WTC11 (cell line): Measurements from ENCODE around the gene REST. TPM values are rescaled to one million over a fixed set of nuclear protein-coding genes. Genes with fewer than 3 reads are reported as not detected.

Experiments
- ATAC-seq: fragments of 200-7000 bp; cut with Tn5 transposase; 2 replicates; pipeline ENCODE4 v1.10.0; 2021; ENCODE audit warnings: mild to moderate bottlenecking, moderate library complexity
- CTCF ChIA-PET: fragments of 300-600 bp; sonication (Branson Sonifier 250); formaldehyde crosslinking; loops from one replicate; lab custom pipeline; 2021; ENCODE audit warnings: antibody characterized with exemption; lab: Charles Lee
- POLR2A ChIA-PET: fragments of 350-600 bp; sonication (Branson Sonifier 250); formaldehyde crosslinking; loops from one replicate; lab custom pipeline; 2021; ENCODE audit warnings: antibody characterized with exemption; lab: Charles Lee
- DNase-seq: peaks from one replicate; pipeline ENCODE4 v3.0.0; 2021; ENCODE audit warnings: low spot score
- H3K27ac Mint-ChIP-seq: 2 replicates; pipeline ENCODE4 v1.8.0; 2021; ENCODE audit warnings: mixed read lengths
- H3K27me3 Mint-ChIP-seq: 2 replicates; pipeline ENCODE4 v1.8.0; 2021; ENCODE audit warnings: low read depth, mild to moderate bottlenecking, moderate library complexity, mixed read lengths
- H3K36me3 Mint-ChIP-seq: 2 replicates; pipeline ENCODE4 v1.8.0; 2021; ENCODE audit warnings: mixed read lengths
- H3K4me1 Mint-ChIP-seq: 2 replicates; pipeline ENCODE4 v1.8.0; 2022; ENCODE audit warnings: mixed read lengths
- H3K4me3 Mint-ChIP-seq: 2 replicates; pipeline ENCODE4 v1.8.0; 2021; ENCODE audit warnings: mild to moderate bottlenecking, moderate library complexity, mixed read lengths
- H3K9me3 Mint-ChIP-seq: 2 replicates; pipeline ENCODE4 v1.8.0; 2021; ENCODE audit warnings: mixed read lengths
- ATF3 ChIP-seq: sonication (generic); formaldehyde crosslinking; conservative IDR thresholded peaks from 2 replicates; pipeline ENCODE4 v1.8.1; 2022; ENCODE audit warnings: mild to moderate bottlenecking, missing genetic modification reagents
- CDX4 ChIP-seq: fragments of 250-450 bp; sonication (Bioruptor Pico); IDR thresholded peaks from 2 replicates; pipeline ENCODE4 v1.9.0; 2021; ENCODE audit warnings: moderate library complexity, mild to moderate bottlenecking, inconsistent platforms, borderline replicate concordance
- CREB1 ChIP-seq: sonication (generic); formaldehyde crosslinking; IDR thresholded peaks from 2 replicates; pipeline ENCODE4 v1.8.0; 2023; ENCODE audit warnings: mild to moderate bottlenecking, missing genetic modification reagents
- CREM ChIP-seq: sonication (generic); formaldehyde crosslinking; IDR thresholded peaks from 2 replicates; pipeline ENCODE4 v1.8.1; 2022; ENCODE audit warnings: mild to moderate bottlenecking, missing genetic modification reagents, moderate library complexity
- CTCF ChIP-seq: fragments of 200-600 bp; IDR thresholded peaks from 2 replicates; pipeline ENCODE4 v1.8.0; 2022; ENCODE audit warnings: antibody characterized with exemption
- ERG ChIP-seq: fragments of 250-450 bp; sonication (Bioruptor Pico); IDR thresholded peaks from 2 replicates; pipeline ENCODE4 v1.8.0; 2021; ENCODE audit warnings: mild to moderate bottlenecking
- ESRRA ChIP-seq: sonication (generic); formaldehyde crosslinking; IDR thresholded peaks from 2 replicates; pipeline ENCODE4 v1.8.1; 2022; ENCODE audit warnings: mild to moderate bottlenecking, missing genetic modification reagents, borderline replicate concordance
- GRHL2 ChIP-seq: fragments of 250-450 bp; sonication (Bioruptor Pico); IDR thresholded peaks from 2 replicates; pipeline ENCODE4 v1.8.0; 2022; ENCODE audit warnings: mild to moderate bottlenecking, moderate library complexity; ENCODE audit not compliant: insufficient replicate concordance, severe bottlenecking
- MAX ChIP-seq: sonication (generic); formaldehyde crosslinking; IDR thresholded peaks from 2 replicates; pipeline ENCODE4 v1.8.0; 2022; ENCODE audit warnings: mild to moderate bottlenecking, missing genetic modification reagents
- MXD4 ChIP-seq: fragments of 250-450 bp; sonication (Bioruptor Pico); IDR thresholded peaks from 2 replicates; pipeline ENCODE4 v1.8.0; 2021; ENCODE audit warnings: mild to moderate bottlenecking, moderate library complexity, borderline replicate concordance
- NFE2L1 ChIP-seq: sonication (generic); formaldehyde crosslinking; IDR thresholded peaks from 2 replicates; pipeline ENCODE4 v1.8.1; 2023; ENCODE audit warnings: missing genetic modification reagents
- SMAD3 ChIP-seq: sonication (generic); formaldehyde crosslinking; IDR thresholded peaks from 2 replicates; pipeline ENCODE4 v1.8.0; 2022; ENCODE audit warnings: missing genetic modification reagents, mild to moderate bottlenecking, borderline replicate concordance
- SMAD4 ChIP-seq: sonication (generic); formaldehyde crosslinking; IDR thresholded peaks from 2 replicates; pipeline ENCODE4 v1.8.0; 2022; ENCODE audit warnings: mild to moderate bottlenecking, missing genetic modification reagents
- SOX15 ChIP-seq: fragments of 250-450 bp; sonication (Bioruptor Pico); IDR thresholded peaks from 2 replicates; pipeline ENCODE4 v1.9.0; 2021; ENCODE audit warnings: mild to moderate bottlenecking
- TEAD4 ChIP-seq: sonication (generic); formaldehyde crosslinking; IDR thresholded peaks from 2 replicates; pipeline ENCODE4 v1.8.0; 2022; ENCODE audit warnings: mild to moderate bottlenecking, missing genetic modification reagents
- USF2 ChIP-seq: sonication (generic); formaldehyde crosslinking; IDR thresholded peaks from 2 replicates; pipeline ENCODE4 v1.8.1; 2023; ENCODE audit warnings: mild to moderate bottlenecking, missing genetic modification reagents, moderate library complexity
- ZNF121 ChIP-seq: sonication (generic); formaldehyde crosslinking; IDR thresholded peaks from 2 replicates; pipeline ENCODE4 v1.8.0; 2023; ENCODE audit warnings: missing genetic modification reagents
- ZNF138 ChIP-seq: sonication (generic); formaldehyde crosslinking; conservative IDR thresholded peaks from 2 replicates; pipeline ENCODE4 v1.8.1; 2022; ENCODE audit warnings: mild to moderate bottlenecking, moderate library complexity, missing genetic modification reagents
- ZNF219 ChIP-seq: sonication (generic); formaldehyde crosslinking; IDR thresholded peaks from 2 replicates; pipeline ENCODE4 v1.8.0; 2023; ENCODE audit warnings: missing genetic modification reagents, mild to moderate bottlenecking, borderline replicate concordance
- ZNF232 ChIP-seq: sonication (generic); formaldehyde crosslinking; IDR thresholded peaks from 2 replicates; pipeline ENCODE4 v1.8.0; 2022; ENCODE audit warnings: mild to moderate bottlenecking, missing genetic modification reagents
- ZNF423 ChIP-seq: fragments of 250-450 bp; sonication (Bioruptor Pico); IDR thresholded peaks from 2 replicates; pipeline ENCODE4 v2.1.2; 2022; ENCODE audit warnings: mild to moderate bottlenecking, moderate library complexity
- ZNF512 ChIP-seq: sonication (generic); formaldehyde crosslinking; IDR thresholded peaks from 2 replicates; pipeline ENCODE4 v1.8.1; 2022; ENCODE audit warnings: missing genetic modification reagents, borderline replicate concordance
- ZNF671 ChIP-seq: fragments of 250-450 bp; sonication (Bioruptor Pico); IDR thresholded peaks from 2 replicates; pipeline ENCODE4 v1.8.0; 2021; ENCODE audit warnings: mild to moderate bottlenecking
- total RNA-seq: library from RNA; stranded (reverse); gene quantifications from 3 replicates; pipeline ENCODE4 v1.2.3, GENCODE V29; 2021

The REST gene
- total RNA-seq, 1 experiment from 2014 or later: 75.1 TPM

- Mint-ChIP-seq H3K4me3 (no peak overlapping the region), H3K9me3 (peaks cover 4% of the 10 kb centered on the region), H3K27me3 (peaks cover 19% of the 10 kb centered on the region), H3K27ac (no peak overlapping the region), H3K4me1 (peaks cover 7% of the 10 kb centered on the region), H3K36me3 (no peaks in the 10 kb centered on the region)
- ChIA-PET POLR2A (interaction anchor here (0.7 to 1.2 kb wide), 3 partner anchors 19 to 383 kb away, joined by 3 to 7 read pairs (median 3); no protein-coding TSS in a partner anchor), CTCF (interaction anchor here (0.9 to 1.0 kb wide), 2 partner anchors 9 to 99 kb away, joined by 3 read pairs; no protein-coding TSS in a partner anchor)
- ATAC-seq: no peak
- TF ChIP-seq CREB1 (CRISPR knock-in tag) (no peak), SOX15 (CRISPR knock-in tag) (no peak), TEAD4 (no peak), MAX (CRISPR knock-in tag) (no peak), MXD4 (no peak), ZNF423 (no peak), ZNF512 (no peak), SMAD3 (CRISPR knock-in tag) (no peak), USF2 (no peak), CTCF (no peak)
- no peak for DNase-seq
Observed at GRCh38 chr4:56860781-56861180, 46.9 kb upstream of the REST start.

GRCh38 chr4:56861360-56861759 is 46.3 kb upstream of the REST start:
- CTCF ChIA-PET: interaction anchor here (0.8 to 1.1 kb wide), 4 partner anchors 8 to 99 kb away, joined by 3 to 6 read pairs (median 4); partner anchors contain the start of gene REST
- peaks cover 5% of the 10 kb centered on the region for H3K9me3 Mint-ChIP-seq
- no peak overlapping the region for H3K27ac Mint-ChIP-seq
- TF ChIP-seq CREM: no peak
- TF ChIP-seq, all 79 proteins: peak for 0
- Mint-ChIP-seq H3K36me3 (no peaks in the 10 kb centered on the region), H3K4me3 (no peak overlapping the region), H3K27me3 (peaks cover 19% of the 10 kb centered on the region), H3K4me1 (peaks cover 7% of the 10 kb centered on the region)
- DNase-seq: peak; percentile 24
- peak; percentile 91 for ATAC-seq
- POLR2A ChIA-PET: interaction anchor here (0.7 to 1.2 kb wide), 3 partner anchors 19 to 384 kb away, joined by 3 to 7 read pairs (median 3); no protein-coding TSS in a partner anchor

- DNase-seq (no peak), ATAC-seq (no peak)
- CTCF ChIA-PET: no interaction called here
- Mint-ChIP-seq H3K9me3 (peaks cover 5% of the 10 kb centered on the region), H3K4me3 (no peak overlapping the region), H3K4me1 (peaks cover 7% of the 10 kb centered on the region), H3K36me3 (no peaks in the 10 kb centered on the region), H3K27me3 (peaks cover 9% of the 10 kb centered on the region), H3K27ac (no peak overlapping the region)
- POLR2A ChIA-PET: no interaction called here
- TF ChIP-seq ERG: no peak
- TF ChIP-seq ZNF219 (CRISPR knock-in tag): no peak
- TF ChIP-seq ZNF121 (CRISPR knock-in tag): no peak
- no peak for TF ChIP-seq ZNF671 (CRISPR knock-in tag)
- TF ChIP-seq ATF3 (CRISPR knock-in tag): no peak
- no peak for TF ChIP-seq ZNF232 (CRISPR knock-in tag)
- TF ChIP-seq SMAD4: no peak
- no peak for TF ChIP-seq ESRRA (CRISPR knock-in tag)
- TF ChIP-seq ZNF138 (CRISPR knock-in tag): no peak
- no peak for TF ChIP-seq GRHL2 (CRISPR knock-in tag)
- TF ChIP-seq CDX4: no peak
- no peak for TF ChIP-seq NFE2L1 (CRISPR knock-in tag)
Observed at GRCh38 chr4:56863441-56864139, 44.1 kb upstream of the REST start.
